WERI-Rb-1 (cell line): ENCODE data around the gene PIR.

Experiments used
- DNase-seq: peaks from one replicate; pipeline ENCODE4 v3.0.0-alpha.2; 2020
- H3K27ac ChIP-seq: fragments of 250-450 bp; sonication (Bioruptor Pico); 2 replicates; pipeline ENCODE4 v1.5.1; 2020; ENCODE audit warnings: mild to moderate bottlenecking, moderate library complexity
- H3K27me3 ChIP-seq: fragments of 250-450 bp; sonication (Bioruptor Pico); 2 replicates; pipeline ENCODE4 v1.5.1; 2021; ENCODE audit warnings: mild to moderate bottlenecking, low read depth, moderate library complexity; ENCODE audit not compliant: insufficient read depth, severe bottlenecking
- H3K36me3 ChIP-seq: fragments of 250-450 bp; sonication (Bioruptor Pico); 2 replicates; pipeline ENCODE4 v1.5.1; 2020; ENCODE audit warnings: mild to moderate bottlenecking, moderate library complexity
- H3K4me3 ChIP-seq: 2 replicates; pipeline ENCODE4 v1.5.1; 2011; ENCODE audit warnings: low read depth, mild to moderate bottlenecking, control low read depth, low read length
- H3K9me3 ChIP-seq: fragments of 250-450 bp; sonication (Bioruptor Pico); 2 replicates; pipeline ENCODE4 v1.5.1; 2021; ENCODE audit warnings: mild to moderate bottlenecking, moderate library complexity; ENCODE audit not compliant: severe bottlenecking
- CTCF ChIP-seq: IDR thresholded peaks from 2 replicates; pipeline ENCODE4 v1.5.1; 2011; ENCODE audit warnings: low read depth, mild to moderate bottlenecking, control low read depth, inconsistent platforms, low read length

The PIR gene

DNA sequence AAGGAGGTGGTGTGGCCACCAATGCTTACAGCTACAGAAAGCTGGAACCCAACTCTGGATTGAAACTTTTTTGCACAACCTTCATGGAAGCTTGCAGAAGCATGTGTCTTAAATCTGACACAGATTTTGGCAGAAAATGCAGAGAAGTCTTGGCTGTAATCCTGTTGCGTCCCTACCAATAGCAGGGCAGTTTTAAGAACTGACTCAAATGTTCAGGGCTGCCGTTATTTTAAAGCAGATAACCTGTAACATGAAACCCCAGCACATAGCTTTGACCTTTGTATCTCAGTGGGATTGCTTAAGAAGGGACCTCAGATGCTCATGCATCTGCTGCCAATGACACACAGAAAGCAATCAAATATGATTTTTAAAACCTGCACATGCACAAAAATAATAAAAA lies 108.8 kb downstream of the PIR start, which contains the start of gene VEGFD:
Gene VEGFD, minus strand, starts transcription at position 110 of the 400 bp plus-strand sequence. CDS start 467 bp downstream, outside the sequence.
- Histone ChIP-seq H3K36me3 (no peaks in the 10 kb centered on the region), H3K27ac (no peak within 1 kb of the TSS), H3K27me3 (peaks cover 7% of the 10 kb centered on the region), H3K4me3 (no peak within 1 kb of the TSS), H3K9me3 (no peaks in the 10 kb centered on the region)
- no peak for TF ChIP-seq CTCF
- DNase-seq, result no peak

DNA sequence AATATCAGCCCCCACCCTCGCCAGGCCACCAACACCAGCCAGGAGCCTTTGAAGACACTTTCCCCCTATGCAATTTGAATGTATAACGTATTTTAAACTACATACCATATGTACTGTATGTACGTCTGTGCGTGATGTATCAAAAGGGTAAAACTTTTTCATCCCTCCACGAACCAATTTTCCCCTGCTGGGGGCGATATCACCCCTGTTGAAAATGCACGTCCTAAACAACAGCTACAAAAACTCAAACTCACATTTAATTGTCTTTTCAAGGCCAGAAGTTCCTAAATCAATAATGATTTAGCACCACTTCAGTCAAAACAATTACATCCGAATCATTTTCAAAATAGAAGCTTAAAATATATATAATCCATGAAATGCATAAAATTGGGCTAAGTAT lies 110.3 kb downstream of the PIR start:
- DNase-seq, result peak; percentile 15
- Histone ChIP-seq H3K9me3 (no peaks in the 10 kb centered on the region), H3K4me3 (no peak overlapping the region), H3K27me3 (peaks cover 7% of the 10 kb centered on the region), H3K36me3 (no peaks in the 10 kb centered on the region), H3K27ac (no peak overlapping the region)
- TF ChIP-seq CTCF, result peak; percentile 16; the same call in 1 of the 2 replicates

- Histone ChIP-seq H3K27me3 (peaks cover 4% of the 10 kb centered on the region), H3K27ac (no peak overlapping the region), H3K9me3 (no peaks in the 10 kb centered on the region), H3K36me3 (no peaks in the 10 kb centered on the region), H3K4me3 (no peak overlapping the region)
- TF ChIP-seq CTCF, result no peak
- DNase-seq, result no peak
These were observed 116.2 kb downstream of the PIR start for GRCh38 chrX:15376956-15377355.

DNA sequence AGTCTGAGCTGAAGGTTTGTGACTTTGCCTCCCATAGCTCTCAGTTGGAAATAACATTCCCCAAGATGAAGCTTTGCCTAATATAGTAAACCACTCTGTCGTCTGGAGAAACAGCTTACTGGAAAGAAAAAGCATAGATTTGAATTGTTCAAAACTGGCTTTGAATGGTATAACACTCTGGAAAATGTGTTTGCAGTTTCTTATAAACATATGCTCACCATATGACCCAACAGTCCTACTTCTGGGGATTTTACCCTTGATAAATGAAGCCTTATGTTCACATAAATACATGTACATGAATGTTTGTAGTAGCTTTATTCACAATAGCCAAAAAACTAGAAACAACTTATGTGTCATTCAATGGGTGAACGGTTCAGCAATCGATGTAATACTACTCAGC lies 119.2 kb downstream of the PIR start:
- Histone ChIP-seq H3K9me3 (no peaks in the 10 kb centered on the region), H3K4me3 (no peak overlapping the region), H3K27me3 (peaks cover 4% of the 10 kb centered on the region), H3K36me3 (no peaks in the 10 kb centered on the region), H3K27ac (no peak overlapping the region)
- no peak for DNase-seq
- TF ChIP-seq CTCF, result no peak

- DNase-seq, result no peak
- Histone ChIP-seq H3K27ac (no peak overlapping the region), H3K36me3 (no peaks in the 10 kb centered on the region), H3K9me3 (no peaks in the 10 kb centered on the region), H3K27me3 (peaks cover 8% of the 10 kb centered on the region), H3K4me3 (no peak overlapping the region)
- no peak for TF ChIP-seq CTCF
These were observed 126.4 kb downstream of the PIR start for GRCh38 chrX:15366506-15367352.
